Stimulated activated effector memory CD8-positive, alpha-beta T cell treated with anti-CD3 and anti-CD28 coated beads, Interleukin-12 subunit alpha, Interleukin-12 subunit beta, amount 100 ng/mL, for 72 hours (primary cell): Measurements from ENCODE around the gene P2RY14.

ENCODE experiments used
- ATAC-seq: fragments of 150-1000 bp; cut with Tn5 transposase; 2 replicates; pipeline ENCODE4 v1.10.0; 2021
- DNase-seq, 2 donors: peaks; one replicate each; pipeline ENCODE4 v3.0.0; 2021 to 2022; ENCODE audit warnings: low spot score in 2 of 2
- H3K27ac Mint-ChIP-seq: one replicate; pipeline ENCODE4 v1.8.0; 2022; ENCODE audit warnings: mild to moderate bottlenecking, mixed read lengths
- H3K36me3 Mint-ChIP-seq: one replicate; pipeline ENCODE4 v1.8.0; 2022; ENCODE audit warnings: mild to moderate bottlenecking, mixed read lengths
- H3K4me1 Mint-ChIP-seq: one replicate; pipeline ENCODE4 v1.8.0; 2022; ENCODE audit warnings: mixed read lengths
- H3K4me3 Mint-ChIP-seq: one replicate; pipeline ENCODE4 v1.8.0; 2022; ENCODE audit warnings: mild to moderate bottlenecking, mixed read lengths
- H3K9me3 Mint-ChIP-seq: one replicate; pipeline ENCODE4 v1.8.0; 2022; ENCODE audit warnings: mixed read lengths

Gene P2RY14

GRCh38 chr3:151307583-151308488, 29.5 kb upstream of the P2RY14 start:
- Mint-ChIP-seq H3K4me1 (peaks cover 34% of the 10 kb centered on the region), H3K9me3 (no peaks in the 10 kb centered on the region), H3K27ac (peak overlapping the region; percentile 29), H3K4me3 (no peak overlapping the region), H3K36me3 (no peaks in the 10 kb centered on the region)
- DNase-seq (peak in 1 of 2 donors; percentile 47), ATAC-seq (peak; percentile 76)

GRCh38 chr3:151307131-151307530, 28.8 kb upstream of the P2RY14 start:
- Mint-ChIP-seq H3K4me1 (peaks cover 39% of the 10 kb centered on the region), H3K36me3 (no peaks in the 10 kb centered on the region), H3K27ac (peak overlapping the region; percentile 29), H3K4me3 (no peak overlapping the region), H3K9me3 (no peaks in the 10 kb centered on the region)
- ATAC-seq (no peak), DNase-seq (no peak)

GRCh38 chr3:151306168-151306810, 27.9 kb upstream of the P2RY14 start:
- Mint-ChIP-seq H3K4me1 (peaks cover 47% of the 10 kb centered on the region), H3K9me3 (no peaks in the 10 kb centered on the region), H3K4me3 (peak overlapping the region; percentile 16), H3K27ac (no peak overlapping the region), H3K36me3 (no peaks in the 10 kb centered on the region)
- ATAC-seq (no peak), DNase-seq (no peak)

DNA sequence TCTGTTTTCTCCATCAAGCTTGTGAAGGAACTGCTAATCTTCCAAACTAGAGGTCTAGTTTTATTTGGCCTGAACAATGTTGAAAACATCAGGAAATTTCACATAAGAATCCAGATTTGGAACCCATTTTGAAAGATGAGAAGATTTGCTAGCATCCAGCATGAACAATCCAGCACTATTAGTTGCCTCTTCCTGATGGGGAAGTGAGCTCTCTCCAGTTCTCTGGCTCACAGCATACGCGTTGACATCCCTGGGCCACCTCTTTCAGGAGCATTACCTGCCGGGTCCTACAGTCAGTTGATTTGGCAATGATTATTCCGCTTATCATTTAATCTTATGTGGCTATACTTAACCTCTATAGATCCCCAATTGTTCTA, 27.4 kb upstream of the P2RY14 start:
- Mint-ChIP-seq H3K4me1 (peaks cover 51% of the 10 kb centered on the region), H3K4me3 (peak overlapping the region; percentile 16)
- no peak for ATAC-seq

DNA sequence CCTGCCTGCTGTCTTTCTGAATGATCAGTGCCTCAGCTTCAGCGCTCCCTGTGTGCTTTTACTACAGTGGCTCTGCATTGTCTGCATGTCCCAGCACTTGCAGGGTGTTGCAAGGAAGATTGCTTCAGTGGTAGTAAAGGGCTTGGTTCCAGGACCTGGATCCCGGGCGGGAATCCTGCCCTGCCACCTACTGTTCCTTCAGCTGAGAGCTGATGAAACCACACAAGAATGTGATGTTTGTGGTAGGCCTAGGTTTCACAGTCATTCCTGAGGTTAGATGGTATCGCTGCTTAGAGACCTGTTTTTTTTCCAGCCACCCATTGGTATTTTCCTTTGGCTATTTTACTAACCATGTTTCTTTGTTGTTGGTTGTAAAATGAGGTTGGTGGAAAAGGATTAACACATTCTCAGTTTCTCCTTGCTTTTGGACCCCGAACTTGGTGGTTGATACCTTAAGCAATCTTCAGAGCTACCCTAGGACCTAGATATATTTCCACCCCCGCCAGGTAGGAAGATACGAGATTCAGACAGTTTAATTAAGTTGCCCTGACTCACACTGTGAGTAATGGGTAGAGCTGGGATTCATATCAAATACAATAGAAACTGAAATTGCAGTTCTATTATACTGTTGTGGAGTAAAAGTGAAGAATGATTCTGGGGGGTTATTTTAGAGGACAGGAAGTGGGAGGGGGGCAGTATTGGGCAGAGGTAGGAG, 26.9 kb upstream of the P2RY14 start:
- H3K4me3 Mint-ChIP-seq = peak overlapping the region; percentile 16
- peaks cover 55% of the 10 kb centered on the region for H3K4me1 Mint-ChIP-seq
- H3K36me3 Mint-ChIP-seq = no peaks in the 10 kb centered on the region
- H3K9me3 Mint-ChIP-seq = no peaks in the 10 kb centered on the region
- no peak for DNase-seq
- H3K27ac Mint-ChIP-seq = no peak overlapping the region
- peak; percentile 81 for ATAC-seq

More for the DNA sequence above, 27.4 kb upstream of the P2RY14 start:
- H3K36me3 Mint-ChIP-seq = no peaks in the 10 kb centered on the region
- H3K9me3 Mint-ChIP-seq = no peaks in the 10 kb centered on the region
- no peak for DNase-seq
- H3K27ac Mint-ChIP-seq = no peak overlapping the region

DNA sequence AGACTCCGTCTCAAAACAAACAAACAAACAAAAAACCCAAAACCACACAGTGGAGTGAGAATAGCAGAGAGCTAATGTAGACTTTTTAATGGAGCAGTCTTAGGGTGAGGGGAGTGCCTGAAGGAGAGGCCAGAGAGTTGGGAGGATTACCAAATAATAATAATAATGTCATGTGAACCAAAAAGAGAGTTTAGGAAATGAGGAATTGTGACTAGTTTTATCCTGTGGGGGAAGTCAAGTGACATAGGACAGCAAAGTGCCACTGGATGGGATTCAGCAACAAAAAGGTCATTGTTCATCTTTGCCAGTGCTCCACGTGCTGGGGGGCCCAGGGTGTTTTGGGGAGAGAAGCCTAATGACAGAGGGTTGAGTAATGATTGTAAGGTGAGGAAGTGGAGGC, 25.4 kb upstream of the P2RY14 start:
- ATAC-seq = no peak
- Mint-ChIP-seq H3K27ac (no peak overlapping the region), H3K36me3 (no peaks in the 10 kb centered on the region), H3K4me1 (peaks cover 55% of the 10 kb centered on the region), H3K9me3 (no peaks in the 10 kb centered on the region), H3K4me3 (no peak overlapping the region)
- no peak for DNase-seq

DNA sequence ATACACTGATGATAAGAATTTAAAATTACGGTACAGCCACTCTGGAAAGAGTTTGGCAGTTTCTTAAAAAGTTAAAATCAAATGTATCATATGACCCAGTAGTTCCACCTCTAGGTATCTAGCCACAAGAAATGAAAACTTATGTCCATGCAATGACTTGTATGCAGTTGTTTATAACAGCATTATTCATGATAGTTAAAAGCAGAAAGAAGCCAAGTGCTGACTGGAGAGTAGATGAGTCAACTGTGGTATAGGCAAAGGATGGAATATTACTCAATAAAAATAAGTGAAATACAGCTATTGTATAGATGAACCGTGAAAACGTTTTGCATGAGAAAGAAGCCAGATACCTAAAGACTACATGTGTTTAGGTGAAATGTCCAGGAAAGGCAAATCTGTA, 23.4 kb upstream of the P2RY14 start:
- no peak overlapping the region for H3K27ac Mint-ChIP-seq

DNA sequence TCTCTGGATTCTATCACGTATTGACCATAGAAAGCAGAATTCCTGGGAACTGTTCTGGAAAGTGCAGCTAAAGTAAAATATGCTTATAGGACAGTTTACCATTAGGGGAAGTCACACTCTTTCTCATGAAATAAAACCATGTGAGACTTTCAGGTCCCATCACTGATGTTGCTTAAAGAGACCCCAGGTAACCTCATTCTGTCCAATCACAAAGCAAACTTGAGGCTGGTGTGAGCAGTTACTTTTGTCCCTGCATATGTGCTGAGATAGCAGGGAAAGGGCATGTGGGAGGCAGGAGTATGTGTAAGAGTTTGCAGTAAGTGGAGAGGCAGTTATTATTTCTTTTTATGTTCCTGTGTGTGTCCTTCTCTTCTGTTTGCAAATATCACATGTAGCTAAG, 22.2 kb upstream of the P2RY14 start:
- Mint-ChIP-seq H3K36me3 (no peaks in the 10 kb centered on the region), H3K9me3 (no peaks in the 10 kb centered on the region), H3K27ac (no peak overlapping the region), H3K4me3 (no peak overlapping the region), H3K4me1 (peaks cover 41% of the 10 kb centered on the region)
- DNase-seq = no peak
- ATAC-seq = no peak

More for the DNA sequence above, 23.4 kb upstream of the P2RY14 start:
- Mint-ChIP-seq H3K4me1 (peaks cover 53% of the 10 kb centered on the region), H3K4me3 (no peak overlapping the region), H3K9me3 (no peaks in the 10 kb centered on the region), H3K36me3 (no peaks in the 10 kb centered on the region)
- no peak for DNase-seq
- peak; percentile 77 for ATAC-seq

DNA sequence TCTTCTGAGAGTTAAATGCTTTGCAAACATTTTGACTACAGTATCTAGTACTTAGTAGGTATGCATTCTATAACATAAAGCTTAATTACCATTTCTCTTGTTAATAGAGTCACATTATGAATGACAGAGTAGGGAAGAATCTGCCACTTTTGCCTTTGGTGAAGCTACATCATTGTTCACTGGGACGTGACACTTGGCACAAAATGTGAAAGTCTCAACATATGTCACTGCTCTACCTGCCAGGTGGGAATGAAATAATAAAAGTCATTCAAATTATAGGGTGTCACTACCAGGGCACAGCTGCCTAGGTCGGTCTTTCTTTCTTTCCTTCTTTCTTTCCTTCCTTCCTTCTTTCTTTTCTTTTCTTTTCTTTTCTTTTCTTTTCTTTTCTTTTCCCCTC, 20.7 kb upstream of the P2RY14 start:
- H3K36me3 Mint-ChIP-seq = no peaks in the 10 kb centered on the region
- H3K9me3 Mint-ChIP-seq = no peaks in the 10 kb centered on the region

GRCh38 chr3:151297429-151297828, 19.1 kb upstream of the P2RY14 start:
- no peak for DNase-seq
- no peak for ATAC-seq
- Mint-ChIP-seq H3K9me3 (no peaks in the 10 kb centered on the region), H3K4me3 (no peak overlapping the region), H3K36me3 (no peaks in the 10 kb centered on the region), H3K4me1 (peaks cover 21% of the 10 kb centered on the region), H3K27ac (no peak overlapping the region)

More for the DNA sequence above, 20.7 kb upstream of the P2RY14 start:
- H3K27ac Mint-ChIP-seq = no peak overlapping the region
- no peak for DNase-seq
- no peak for ATAC-seq
- peaks cover 32% of the 10 kb centered on the region for H3K4me1 Mint-ChIP-seq
- H3K4me3 Mint-ChIP-seq = no peak overlapping the region

DNA sequence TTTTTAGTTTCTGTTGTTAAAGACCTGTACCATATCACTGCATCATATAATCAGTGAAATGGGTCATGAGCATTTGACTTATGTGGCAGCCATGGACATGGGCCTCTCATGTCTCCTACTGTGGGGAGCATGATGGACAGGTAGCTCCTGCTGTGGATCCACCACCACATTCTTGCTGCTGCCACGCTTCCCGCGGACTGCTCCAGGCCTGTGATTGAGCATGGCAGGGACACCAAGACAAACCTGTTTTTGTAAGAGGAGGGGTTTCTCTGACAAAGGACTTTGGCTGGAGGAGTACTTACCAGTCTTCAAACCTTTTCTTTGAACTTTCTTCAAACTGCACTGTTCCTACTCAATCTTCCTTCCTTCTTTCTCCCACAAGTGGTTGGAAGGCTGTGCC, 17.9 kb upstream of the P2RY14 start:
- ATAC-seq (no peak), DNase-seq (no peak)
- peaks cover 11% of the 10 kb centered on the region for H3K4me1 Mint-ChIP-seq
- H3K9me3 Mint-ChIP-seq = no peaks in the 10 kb centered on the region
- no peaks in the 10 kb centered on the region for H3K36me3 Mint-ChIP-seq
- H3K4me3 Mint-ChIP-seq = no peak overlapping the region
- no peak overlapping the region for H3K27ac Mint-ChIP-seq

DNA sequence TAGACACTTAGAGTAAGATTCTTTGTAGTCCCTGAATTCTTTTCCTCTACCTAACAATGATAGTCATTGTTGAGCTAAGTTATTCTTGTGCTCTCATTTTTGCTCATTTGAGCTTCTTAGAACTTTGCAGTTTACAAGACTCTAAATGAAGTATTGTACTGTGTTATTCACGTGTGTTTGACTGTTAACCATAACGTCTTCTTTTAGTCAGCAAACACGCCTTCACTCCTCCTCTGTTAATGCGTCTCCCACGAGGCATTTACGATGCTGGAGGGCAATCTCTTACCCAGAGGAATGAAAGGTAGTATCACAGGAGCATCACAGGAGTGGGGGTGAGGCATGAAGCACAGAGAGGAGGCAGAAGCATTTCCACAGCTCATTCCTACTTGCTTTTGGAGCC, 14.8 kb upstream of the P2RY14 start:
- DNase-seq = no peak
- Mint-ChIP-seq H3K4me3 (no peak overlapping the region), H3K27ac (no peak overlapping the region), H3K9me3 (no peaks in the 10 kb centered on the region), H3K4me1 (peaks cover 4% of the 10 kb centered on the region), H3K36me3 (no peaks in the 10 kb centered on the region)
- peak; percentile 81 for ATAC-seq

GRCh38 chr3:151290673-151291072, 12.3 kb upstream of the P2RY14 start:
- DNase-seq (no peak), ATAC-seq (no peak)
- Mint-ChIP-seq H3K4me1 (peaks cover 4% of the 10 kb centered on the region), H3K36me3 (no peaks in the 10 kb centered on the region), H3K27ac (no peak overlapping the region), H3K4me3 (no peak overlapping the region), H3K9me3 (no peaks in the 10 kb centered on the region)

DNA sequence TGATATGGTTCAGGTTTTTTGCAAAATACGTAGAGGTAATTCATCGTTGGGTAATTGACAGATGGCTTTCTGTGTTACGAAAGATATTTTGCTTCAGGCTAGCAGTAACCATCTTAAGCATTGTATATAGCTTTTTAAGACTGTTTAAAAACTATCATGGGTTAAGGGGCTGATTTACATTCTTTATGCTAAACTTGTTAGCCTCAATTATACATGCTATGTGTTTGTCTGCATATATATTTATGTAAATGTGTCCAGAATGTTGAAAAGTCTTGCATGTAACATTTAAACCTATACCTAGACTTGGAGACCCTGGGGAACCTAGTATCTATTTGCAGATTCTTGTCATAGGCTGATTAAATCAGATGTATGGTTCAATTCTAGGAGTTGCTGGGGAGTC, 11.1 kb upstream of the P2RY14 start:
- no peak for DNase-seq
- Mint-ChIP-seq H3K4me1 (peaks cover 4% of the 10 kb centered on the region), H3K9me3 (no peaks in the 10 kb centered on the region), H3K4me3 (no peak overlapping the region), H3K27ac (no peak overlapping the region), H3K36me3 (no peaks in the 10 kb centered on the region)
- no peak for ATAC-seq

- Mint-ChIP-seq H3K4me3 (no peak overlapping the region), H3K36me3 (no peaks in the 10 kb centered on the region), H3K4me1 (peaks cover 13% of the 10 kb centered on the region), H3K27ac (no peak overlapping the region), H3K9me3 (no peaks in the 10 kb centered on the region)
- DNase-seq = no peak
- ATAC-seq = no peak
These were observed 7.6 kb upstream of the P2RY14 start for GRCh38 chr3:151285940-151286339.
